Measurements from ENCODE around the gene SLC6A5.

DNA sequence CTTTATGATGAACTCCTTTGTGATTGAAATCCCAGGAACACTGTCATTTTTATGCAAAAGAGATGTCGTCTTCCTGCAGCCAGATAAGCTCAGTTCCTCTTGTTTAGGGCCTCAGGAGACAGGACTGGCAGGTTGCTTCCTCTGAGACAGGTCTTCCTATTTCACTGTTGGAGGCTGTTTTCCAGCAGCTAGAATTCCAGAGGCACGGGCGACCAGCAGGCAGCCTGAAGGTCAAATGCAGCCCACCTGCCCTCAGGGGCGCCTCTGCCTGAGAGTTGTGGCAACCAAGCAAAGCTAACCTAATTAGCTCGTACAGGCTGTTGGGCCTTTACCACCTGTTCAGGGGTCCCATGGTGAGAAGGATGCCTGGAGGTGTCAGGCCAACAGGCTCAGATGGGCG lies 22.3 kb downstream of the SLC6A5 start:
- no peak for TF ChIP-seq ZFX (IDR thresholded peaks at IDR 0.05)
- no peak for TF ChIP-seq CTCF (IDR thresholded peaks at IDR 0.05 in 2 of 3, conservative IDR thresholded peaks at IDR 0.05 in 1 of 3; ENCODE audit: borderline replicate concordance in 1 of 3, insufficient read depth in 1 of 3, low read depth in 2 of 3, low read length in 2 of 3)
- TF ChIP-seq SIN3A (IDR thresholded peaks at IDR 0.05; ENCODE audit: low read depth): no peak
- TF ChIP-seq EZH2 (IDR thresholded peaks at IDR 0.05): no peak
- TF ChIP-seq, protein P1, sequence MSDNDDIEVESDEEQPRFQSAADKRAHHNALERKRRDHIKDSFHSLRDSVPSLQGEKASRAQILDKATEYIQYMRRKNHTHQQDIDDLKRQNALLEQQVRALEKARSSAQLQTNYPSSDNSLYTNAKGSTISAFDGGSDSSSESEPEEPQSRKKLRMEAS (IDR thresholded peaks at IDR 0.05): no peak
- TF ChIP-seq ATF3 (IDR thresholded peaks at IDR 0.05): no peak
- TF ChIP-seq POLR2A (IDR thresholded peaks at IDR 0.05; ENCODE audit: borderline replicate concordance, extremely low read depth, insufficient read depth, insufficient read length): no peak
- TF ChIP-seq POLR2AphosphoS5 (IDR thresholded peaks at IDR 0.05; ENCODE audit: low read depth, low read length): no peak
- TF ChIP-seq EZH2phosphoT487 (IDR thresholded peaks at IDR 0.05; ENCODE audit: borderline replicate concordance): no peak
- TF ChIP-seq ELF1 (IDR thresholded peaks at IDR 0.05; ENCODE audit: borderline replicate concordance, low read depth): no peak
- no peak for TF ChIP-seq RAD21 (IDR thresholded peaks at IDR 0.05; ENCODE audit: low read depth)
- no peak for TF ChIP-seq YY1 (IDR thresholded peaks at IDR 0.05; ENCODE audit: extremely low read depth, insufficient replicate concordance, low read depth, low read length)
- TF ChIP-seq TCF7L2 (IDR thresholded peaks at IDR 0.05; ENCODE audit: borderline replicate concordance, extremely low read depth, insufficient read depth, insufficient read length): no peak
- TF ChIP-seq EGR1 (IDR thresholded peaks at IDR 0.05; ENCODE audit: low read depth): no peak

Data from HCT116 (cell line).